B cell (primary cell): ENCODE measurements around the gene GABRR3. TPM values are rescaled to one million over a fixed set of nuclear protein-coding genes. Genes with fewer than 3 reads are reported as not detected.

Source experiments
- ATAC-seq: fragments of 200-7000 bp; cut with Tn5 transposase; one replicate; pipeline ENCODE4 v1.10.0; 2021; ENCODE audit warnings: low read depth, mild to moderate bottlenecking, moderate number of reproducible peaks, moderate library complexity
- CTCF ChIA-PET: fragments of 350-600 bp; sonication (Branson Sonifier 250); formaldehyde crosslinking; loops from one replicate; lab custom pipeline; 2021; ENCODE audit warnings: antibody characterized with exemption, inconsistent platforms; lab: Charles Lee
- POLR2A ChIA-PET: fragments of 350-600 bp; sonication (Branson Sonifier 250); formaldehyde crosslinking; loops from one replicate; lab custom pipeline; 2021; ENCODE audit warnings: antibody characterized with exemption; lab: Charles Lee
- DNase-seq: peaks from one replicate; pipeline ENCODE4 v3.0.0; 2013
- H2AFZ ChIP-seq: 2 replicates; pipeline ENCODE4 v1.6.1; 2012; ENCODE audit warnings: mild to moderate bottlenecking, low read depth, low read length; ENCODE audit not compliant: insufficient read depth, poor library complexity, severe bottlenecking
- H3K27ac ChIP-seq, 2 donors: 1 replicate in 1 of 2; 2 replicates in 1 of 2; pipeline ENCODE4 v1.5.1; 2012 to 2013; ENCODE audit warnings: low read length in 2 of 2, mild to moderate bottlenecking in 2 of 2, moderate library complexity in 1 of 2
- H3K27me3 ChIP-seq, 4 experiments: fragments of 200-600 bp in 1 of 4; sonication (generic) in 1 of 4; replicated peaks in 1 of 4; 1 replicate in 2 of 4; 2 replicates in 2 of 4; pipeline versions ENCODE4 v1.6.1 to v1.7.0; 2013 to 2016; ENCODE audit warnings: low read length in 3 of 4, mild to moderate bottlenecking in 2 of 4, mixed read lengths in 1 of 4, moderate library complexity in 1 of 4; ENCODE audit not compliant: insufficient read depth in 4 of 4, control insufficient read depth in 3 of 4; ENCODE audit errors: control extremely low read depth in 1 of 4
- H3K36me3 ChIP-seq, 2 experiments: replicated peaks in 1 of 2; 1 replicate in 1 of 2; 2 replicates in 1 of 2; pipeline versions ENCODE4 v1.6.1 to v1.7.1; 2013; ENCODE audit warnings: low read length in 1 of 2; ENCODE audit not compliant: insufficient read depth in 2 of 2, control insufficient read depth in 1 of 2; ENCODE audit errors: control extremely low read depth in 1 of 2, extremely low read depth in 1 of 2
- H3K4me1 ChIP-seq, 2 donors: fragments of 200-600 bp in 1 of 2; sonication (generic) in 1 of 2; 1 replicate in 1 of 2; 2 replicates in 1 of 2; pipeline versions ENCODE4 v1.5.1 to v1.6.1; 2013 to 2017; ENCODE audit warnings: low read length in 2 of 2; ENCODE audit not compliant: control insufficient read depth in 2 of 2, insufficient read depth in 2 of 2
- H3K4me2 ChIP-seq: replicated peaks from 2 replicates; pipeline ENCODE3; 2012; ENCODE audit warnings: mild to moderate bottlenecking, low read depth, low read length; ENCODE audit not compliant: poor library complexity, severe bottlenecking
- H3K4me3 ChIP-seq, 5 experiments: fragments of 200-600 bp in 1 of 5; sonication (generic) in 1 of 5; 1 replicate in 3 of 5; 2 replicates in 2 of 5; pipeline versions ENCODE4 v1.5.1 to v1.7.0; 2011 to 2016; ENCODE audit warnings: low read length in 4 of 5, mild to moderate bottlenecking in 4 of 5, low read depth in 2 of 5, control low read depth in 1 of 5, moderate library complexity in 1 of 5; ENCODE audit not compliant: insufficient read depth in 1 of 5; ENCODE audit errors: control extremely low read depth in 1 of 5, extremely low read depth in 1 of 5
- H3K79me2 ChIP-seq: fragments of 200-600 bp; sonication (generic); one replicate; pipeline ENCODE4 v1.6.0; 2016; ENCODE audit warnings: low read length; ENCODE audit not compliant: control insufficient read depth, insufficient read depth
- H3K9ac ChIP-seq: fragments of 200-600 bp; sonication (generic); 2 replicates; pipeline ENCODE4 v1.6.1; 2017; ENCODE audit warnings: mild to moderate bottlenecking, low read length, moderate library complexity
- H3K9me3 ChIP-seq, 3 donors: one replicate each; pipeline versions ENCODE4 v1.6.1 to v1.7.1; 2013; ENCODE audit warnings: low read length in 2 of 3; ENCODE audit not compliant: control insufficient read depth in 2 of 3, insufficient read depth in 1 of 3; ENCODE audit errors: control extremely low read depth in 1 of 3
- H4K20me1 ChIP-seq: 2 replicates; pipeline ENCODE4 v1.6.0; 2012; ENCODE audit warnings: mild to moderate bottlenecking, low read length; ENCODE audit not compliant: insufficient read depth, control insufficient read depth, poor library complexity, severe bottlenecking
- H3K27ac Mint-ChIP-seq: one replicate; pipeline ENCODE4 v1.8.0; 2021; ENCODE audit warnings: mixed read lengths
- H3K27me3 Mint-ChIP-seq: one replicate; pipeline ENCODE4 v1.8.0; 2021; ENCODE audit warnings: mixed read lengths
- H3K4me1 Mint-ChIP-seq: one replicate; pipeline ENCODE4 v1.8.0; 2021; ENCODE audit warnings: mixed read lengths
- H3K4me3 Mint-ChIP-seq: one replicate; pipeline ENCODE4 v1.8.0; 2021; ENCODE audit warnings: mixed read lengths
- H3K9me3 Mint-ChIP-seq: one replicate; pipeline ENCODE4 v1.8.0; 2022; ENCODE audit warnings: mixed read lengths; ENCODE audit not compliant: insufficient read depth
- CTCF ChIP-seq: fragments of 200-600 bp; IDR thresholded peaks from one replicate; pipeline ENCODE4 v1.8.0; 2022; ENCODE audit warnings: antibody characterized with exemption, mild to moderate bottlenecking
- EZH2 ChIP-seq: IDR thresholded peaks from 2 replicates; pipeline ENCODE4 v1.6.1; 2012; ENCODE audit warnings: borderline replicate concordance, low read depth, mild to moderate bottlenecking, moderate library complexity, low read length; ENCODE audit not compliant: insufficient read depth, poor library complexity, severe bottlenecking
- WGBS: methylation state at CpG from one replicate; pipeline ENCODE4 v1.1.5; 2013; ENCODE audit warnings: missing lambda C conversion rate; ENCODE audit not compliant: insufficient coverage; 5-methylcytosine and 5-hydroxymethylcytosine counted together
- intact Hi-C: fragments of 100-400 bp; cut with micrococcal nuclease; formaldehyde crosslinking; loops from one replicate; pipeline ENCODE4 v1.10.0; 2022
- polyA plus RNA-seq: library from polyadenylated mRNA; depleted of rRNA; stranded (reverse); fragments of >200 nt; gene quantifications from 2 replicates; pipeline ENCODE4 v1.2.3, GENCODE V29; 2012
- total RNA-seq, 2 donors: library from RNA; stranded (reverse); fragments of 120-200 nt in 1 of 2; gene quantifications; 1 replicate in 1 of 2; 2 replicates in 1 of 2; pipeline versions ENCODE4 v1.2.3 to v1.2.4, GENCODE V29; 2013 to 2022

GABRR3 gene
- total and polyA plus RNA-seq, 2 donors (not counting 1 experiment from before 2014, with no cell fraction given), result not detected

GRCh38 chr3:98029083-98029482 is 6.0 kb downstream of the GABRR3 start:
- H3K27me3 Mint-ChIP-seq, result peaks cover 19% of the 10 kb centered on the region
- ATAC-seq (no peak), DNase-seq (no peak)
- no peak overlapping the region for H3K4me3 Mint-ChIP-seq
- Histone ChIP-seq H3K9me3 (no peaks in the 10 kb centered on the region), H3K27me3 (peaks cover 0 to 2% (median 0%) of the 10 kb centered on the region in 4 experiments), H4K20me1 (no peaks in the 10 kb centered on the region), H3K36me3 (no peaks in the 10 kb centered on the region), H3K9ac (no peak overlapping the region), H3K4me1 (no peaks in the 10 kb centered on the region), H3K4me3 (no peak overlapping the region), H3K27ac (no peak overlapping the region), H2AFZ (no peak overlapping the region), H3K79me2 (no peaks in the 10 kb centered on the region), H3K4me2 (no peak overlapping the region)
- no peaks in the 10 kb centered on the region for H3K4me1 Mint-ChIP-seq
- CTCF ChIA-PET, result no interaction called here
- H3K27ac Mint-ChIP-seq, result no peak overlapping the region
- no CpG with 5 or more reads among the region's 2 CpGs for WGBS
- TF ChIP-seq EZH2 (no peak), CTCF (no peak)
- no peaks in the 10 kb centered on the region for H3K9me3 Mint-ChIP-seq
- intact Hi-C loops, result no loop called here
- POLR2A ChIA-PET, result no interaction called here

- Histone ChIP-seq H3K4me2 (no peak overlapping the region), H3K4me1 (no peaks in the 10 kb centered on the region), H3K4me3 (no peak overlapping the region), H3K9me3 (no peaks in the 10 kb centered on the region), H3K27me3 (no peaks in the 10 kb centered on the region), H3K79me2 (no peaks in the 10 kb centered on the region), H2AFZ (no peak overlapping the region), H3K36me3 (no peaks in the 10 kb centered on the region), H3K27ac (no peak overlapping the region), H3K9ac (no peak overlapping the region), H4K20me1 (no peaks in the 10 kb centered on the region)
- ChIA-PET CTCF (interaction anchor here (0.8 to 10.0 kb wide), 4 partner anchors 11 to 239 kb away, joined by 3 to 239 read pairs (median 38); no protein-coding TSS in a partner anchor), POLR2A (no interaction called here)
- WGBS, result no CpG with 5 or more reads among the region's 1 CpG
- Mint-ChIP-seq H3K27me3 (peaks cover 20% of the 10 kb centered on the region), H3K4me1 (peaks cover 1% of the 10 kb centered on the region), H3K4me3 (no peak overlapping the region), H3K27ac (no peak overlapping the region), H3K9me3 (no peaks in the 10 kb centered on the region)
- no peak for ATAC-seq
- DNase-seq, result no peak
- TF ChIP-seq CTCF (no peak), EZH2 (no peak)
- intact Hi-C loops, result no loop called here
These were observed 8.0 kb downstream of the GABRR3 start for GRCh38 chr3:98027085-98027446.
